Measurements from ENCODE around the gene MBD3.
A peak's percentile ranks its signal among the peaks of the same experiment; 100 is the strongest.
"Not testable (repeated sequence)": the region's sequence is repeated elsewhere in the genome, so short reads cannot be mapped to it uniquely, and the experiment has no call there.

Gene MBD3

GRCh38 chr19:1592755-1593500 lies at the start of gene MBD3:
Gene MBD3 (minus strand): TSS chr19:1592865. CDS start chr19:1592631, 234 bp downstream.
- DNase-seq = peak; percentile 94

- not testable (repeated sequence) for DNase-seq
These were observed 48.3 kb upstream of the MBD3 start for GRCh38 chr19:1640893-1641448.

GRCh38 chr19:1636325-1637236 lies 43.9 kb upstream of the MBD3 start:
- no peak for DNase-seq

- no peak for DNase-seq
These were observed 42.2 kb upstream of the MBD3 start for GRCh38 chr19:1634938-1635243.

GRCh38 chr19:1634242-1634937 lies 41.7 kb upstream of the MBD3 start:
- no peak for DNase-seq

GRCh38 chr19:1633269-1633826 lies 40.7 kb upstream of the MBD3 start:
- no peak for DNase-seq

GRCh38 chr19:1632462-1633268 lies 40.0 kb upstream of the MBD3 start:
- DNase-seq = no peak

- DNase-seq = no peak
These were observed 39.0 kb upstream of the MBD3 start for GRCh38 chr19:1631557-1632100.

GRCh38 chr19:1630811-1631210 lies 38.1 kb upstream of the MBD3 start:
- DNase-seq = no peak

- no peak for DNase-seq
These were observed 37.3 kb upstream of the MBD3 start for GRCh38 chr19:1630012-1630411.

- DNase-seq = no peak
These were observed 36.7 kb upstream of the MBD3 start for GRCh38 chr19:1629256-1629808.

GRCh38 chr19:1627194-1627593 lies 34.5 kb upstream of the MBD3 start:
- no peak for DNase-seq

- no peak for DNase-seq
These were observed 33.8 kb upstream of the MBD3 start for GRCh38 chr19:1626417-1627010.

GRCh38 chr19:1624458-1624857 lies 31.8 kb upstream of the MBD3 start:
- DNase-seq = peak; percentile 21

- no peak for DNase-seq
These were observed 29.9 kb upstream of the MBD3 start for GRCh38 chr19:1622541-1622940.

- DNase-seq = no peak
These were observed 29.3 kb upstream of the MBD3 start for GRCh38 chr19:1622007-1622406.

GRCh38 chr19:1621574-1621973 lies 28.9 kb upstream of the MBD3 start:
- DNase-seq = no peak

- no peak for DNase-seq
These were observed 28.4 kb upstream of the MBD3 start for GRCh38 chr19:1621021-1621420.

GRCh38 chr19:1620502-1620901 lies 27.8 kb upstream of the MBD3 start:
- DNase-seq = no peak

GRCh38 chr19:1619703-1620102 lies 27.0 kb upstream of the MBD3 start:
- DNase-seq = no peak

- no peak for DNase-seq
These were observed 26.4 kb upstream of the MBD3 start for GRCh38 chr19:1619094-1619439.

Data from NCI-H345 (cell line).